GM21529 (cell line): ENCODE results near the gene IKZF3.
A peak's percentile ranks its signal among the peaks of the same experiment; 100 is the strongest.

Experiments used
- ATAC-seq: cut with Tn5 transposase; IDR thresholded peaks from one replicate; pipeline ENCODE4 v1.9.1; 2021; ENCODE audit not compliant: unreplicated experiment

Gene IKZF3

GRCh38 chr17:39818358-39819000 is 45.6 kb downstream of the IKZF3 start:
- no peak for ATAC-seq

- ATAC-seq, result no peak
Measured at GRCh38 chr17:39816272-39816671, 47.8 kb downstream of the IKZF3 start.

GRCh38 chr17:39814497-39814896 is 49.6 kb downstream of the IKZF3 start:
- ATAC-seq, result no peak

GRCh38 chr17:39813631-39814030 is 50.5 kb downstream of the IKZF3 start:
- ATAC-seq, result no peak

GRCh38 chr17:39812466-39812865 is 51.6 kb downstream of the IKZF3 start:
- no peak for ATAC-seq

GRCh38 chr17:39810939-39811728 is 53.0 kb downstream of the IKZF3 start:
- no peak for ATAC-seq

- ATAC-seq, result no peak
Measured at GRCh38 chr17:39809221-39809620, 54.9 kb downstream of the IKZF3 start.

- ATAC-seq, result no peak
Measured at GRCh38 chr17:39808409-39808997, 55.6 kb downstream of the IKZF3 start.

GRCh38 chr17:39804839-39805238 is 59.3 kb downstream of the IKZF3 start:
- no peak for ATAC-seq

- ATAC-seq, result no peak
Measured at GRCh38 chr17:39801055-39801454, 63.1 kb downstream of the IKZF3 start.

- no peak for ATAC-seq
Measured at GRCh38 chr17:39800540-39800939, 63.6 kb downstream of the IKZF3 start.

- ATAC-seq, result no peak
Measured at GRCh38 chr17:39799395-39799794, 64.7 kb downstream of the IKZF3 start.

- peak; percentile 77 for ATAC-seq
Measured at GRCh38 chr17:39794249-39794970, 69.7 kb downstream of the IKZF3 start.

- no peak for ATAC-seq
Measured at GRCh38 chr17:39793301-39793872, 70.7 kb downstream of the IKZF3 start.

- ATAC-seq, result no peak
Measured at GRCh38 chr17:39792526-39793221, 71.4 kb downstream of the IKZF3 start.

GRCh38 chr17:39791111-39791992 is 72.8 kb downstream of the IKZF3 start:
- ATAC-seq, result no peak

GRCh38 chr17:39787743-39788484 is 76.2 kb downstream of the IKZF3 start:
- ATAC-seq, result no peak

- no peak for ATAC-seq
Measured at GRCh38 chr17:39787041-39787440, 77.1 kb downstream of the IKZF3 start.

- ATAC-seq, result no peak
Measured at GRCh38 chr17:39782980-39783379, 81.1 kb downstream of the IKZF3 start.
